ENCODE data around the gene ATXN10.
"Not testable (repeated sequence)": the region's sequence is repeated elsewhere in the genome, so short reads cannot be mapped to it uniquely, and the experiment has no call there.

The ATXN10 gene

GRCh38 chr22:45790401-45790800, 118.8 kb downstream of the ATXN10 start:
- DNase-seq: no peak

- DNase-seq: no peak
Observed at GRCh38 chr22:45793161-45793560, 121.5 kb downstream of the ATXN10 start.

GRCh38 chr22:45793892-45794291, 122.3 kb downstream of the ATXN10 start:
- DNase-seq: no peak

- DNase-seq: not testable (repeated sequence)
Observed at GRCh38 chr22:45796009-45796408, 124.4 kb downstream of the ATXN10 start.

GRCh38 chr22:45799291-45799690, 127.7 kb downstream of the ATXN10 start:
- DNase-seq: peak; percentile 6

GRCh38 chr22:45802054-45802453, 130.4 kb downstream of the ATXN10 start:
- DNase-seq: no peak

GRCh38 chr22:45804319-45804985, 132.8 kb downstream of the ATXN10 start:
- no peak for DNase-seq

- no peak for DNase-seq
Observed at GRCh38 chr22:45804986-45805325, 133.3 kb downstream of the ATXN10 start.

- no peak for DNase-seq
Observed at GRCh38 chr22:45805413-45805812, 133.8 kb downstream of the ATXN10 start.

GRCh38 chr22:45807156-45807915, 135.7 kb downstream of the ATXN10 start:
- DNase-seq: no peak

- no peak for DNase-seq
Observed at GRCh38 chr22:45812910-45813309, 141.3 kb downstream of the ATXN10 start.

- DNase-seq: no peak
Observed at GRCh38 chr22:45814198-45814597, 142.6 kb downstream of the ATXN10 start.

- no peak for DNase-seq
Observed at GRCh38 chr22:45816776-45817175, 145.1 kb downstream of the ATXN10 start.

GRCh38 chr22:45817745-45818423, 146.2 kb downstream of the ATXN10 start:
- DNase-seq: no peak

- no peak for DNase-seq
Observed at GRCh38 chr22:45818424-45819085, 146.9 kb downstream of the ATXN10 start.

GRCh38 chr22:45819305-45819704, 147.7 kb downstream of the ATXN10 start:
- no peak for DNase-seq

- DNase-seq: no peak
Observed at GRCh38 chr22:45823336-45823735, 151.7 kb downstream of the ATXN10 start.

GRCh38 chr22:45826520-45826919, 154.9 kb downstream of the ATXN10 start:
- no peak for DNase-seq

- no peak for DNase-seq
Observed at GRCh38 chr22:45828841-45829240, 157.2 kb downstream of the ATXN10 start.

GRCh38 chr22:45830531-45831245, 159.1 kb downstream of the ATXN10 start:
- no peak for DNase-seq

GRCh38 chr22:45831394-45831793, 159.8 kb downstream of the ATXN10 start:
- no peak for DNase-seq

- no peak for DNase-seq
Observed at GRCh38 chr22:45832180-45832579, 160.5 kb downstream of the ATXN10 start.

All from inflammatory macrophage treated with lipopolysaccharide for 1 hour (primary cell).